HG02610 (cell line): ENCODE data around the gene SLC30A2.
"Not testable (repeated sequence)": the region's sequence is repeated elsewhere in the genome, so short reads cannot be mapped to it uniquely, and the experiment has no call there.

Experiments
- ATAC-seq: cut with Tn5 transposase; IDR thresholded peaks from one replicate; pipeline ENCODE4 v1.9.1; 2021; ENCODE audit warnings: mild to moderate bottlenecking, moderate library complexity; ENCODE audit not compliant: unreplicated experiment

The SLC30A2 gene

GRCh38 chr1:26045722-26046245, at the start of gene SLC30A2:
Gene SLC30A2 (minus strand): TSS chr1:26046118. CDS start chr1:26045896, 222 bp downstream.
- no peak for ATAC-seq

GRCh38 chr1:26094677-26095383, 48.9 kb upstream of the SLC30A2 start:
- no peak for ATAC-seq

GRCh38 chr1:26094076-26094669, 48.3 kb upstream of the SLC30A2 start:
- ATAC-seq, result no peak

GRCh38 chr1:26093569-26093968, 47.7 kb upstream of the SLC30A2 start:
- ATAC-seq, result not testable (repeated sequence)

GRCh38 chr1:26092422-26092821, 46.5 kb upstream of the SLC30A2 start:
- no peak for ATAC-seq

GRCh38 chr1:26090893-26091292, 45.0 kb upstream of the SLC30A2 start:
- ATAC-seq, result no peak

GRCh38 chr1:26089125-26089524, 43.2 kb upstream of the SLC30A2 start:
- no peak for ATAC-seq

- no peak for ATAC-seq
Observed at GRCh38 chr1:26084844-26085243, 38.9 kb upstream of the SLC30A2 start.

- ATAC-seq, result no peak
Observed at GRCh38 chr1:26084091-26084561, 38.2 kb upstream of the SLC30A2 start.

GRCh38 chr1:26083208-26083607, 37.3 kb upstream of the SLC30A2 start:
- no peak for ATAC-seq

GRCh38 chr1:26082020-26082350, 36.1 kb upstream of the SLC30A2 start:
- ATAC-seq, result no peak

GRCh38 chr1:26081267-26082019, 35.5 kb upstream of the SLC30A2 start:
- no peak for ATAC-seq

- no peak for ATAC-seq
Observed at GRCh38 chr1:26079960-26080814, 34.3 kb upstream of the SLC30A2 start.

GRCh38 chr1:26079178-26079563, 33.3 kb upstream of the SLC30A2 start:
- no peak for ATAC-seq

GRCh38 chr1:26078286-26079177, 32.6 kb upstream of the SLC30A2 start:
- ATAC-seq, result no peak

- no peak for ATAC-seq
Observed at GRCh38 chr1:26077524-26077923, 31.6 kb upstream of the SLC30A2 start.

GRCh38 chr1:26075421-26076144, 29.7 kb upstream of the SLC30A2 start:
- ATAC-seq, result no peak

GRCh38 chr1:26072305-26072704, 26.4 kb upstream of the SLC30A2 start:
- ATAC-seq, result no peak

- no peak for ATAC-seq
Observed at GRCh38 chr1:26070963-26071342, 25.0 kb upstream of the SLC30A2 start.
